GM21619 (cell line): ENCODE measurements around the gene FAM217B.

ENCODE experiments used
- ATAC-seq: cut with Tn5 transposase; IDR thresholded peaks from one replicate; pipeline ENCODE4 v1.9.1; 2021; ENCODE audit not compliant: unreplicated experiment

The FAM217B gene

GRCh38 chr20:59940129-59940955 lies at the start of gene FAM217B, which contains the start of gene PPP1R3D:
FAM217B (plus strand) TSS chr20:59940389; CDS start chr20:59943944, 3,555 bp downstream.
PPP1R3D (minus strand) TSS chr20:59940305; CDS start chr20:59939931, 374 bp downstream.
- ATAC-seq, result peak; percentile 92

- ATAC-seq, result no peak
These were observed 48.6 kb upstream of the FAM217B start for GRCh38 chr20:59891581-59891980.

GRCh38 chr20:59895908-59896307 lies 44.3 kb upstream of the FAM217B start:
- no peak for ATAC-seq

DNA sequence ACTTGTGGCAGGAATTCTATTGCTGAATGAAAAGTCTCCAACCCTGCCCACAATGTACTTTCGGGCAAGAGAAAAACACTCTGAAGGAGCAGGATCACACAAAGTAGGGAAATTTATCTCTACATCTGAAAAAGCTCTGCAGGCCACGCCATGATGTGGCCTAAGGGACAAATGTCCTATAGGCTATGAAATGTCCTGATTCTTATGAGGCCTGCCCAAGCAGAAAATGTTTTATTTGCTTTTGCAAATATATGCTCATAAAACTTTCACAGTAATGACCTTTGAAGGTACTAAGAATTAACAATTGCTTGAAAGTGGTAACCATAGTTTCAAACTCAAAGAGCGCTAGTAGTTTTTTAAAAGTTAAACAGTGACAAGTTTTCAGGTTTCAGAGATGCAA lies 37.7 kb upstream of the FAM217B start:
- no peak for ATAC-seq

- no peak for ATAC-seq
These were observed 36.6 kb upstream of the FAM217B start for GRCh38 chr20:59903621-59904020.

GRCh38 chr20:59908855-59909254 lies 31.3 kb upstream of the FAM217B start:
- no peak for ATAC-seq

- no peak for ATAC-seq
These were observed 29.1 kb upstream of the FAM217B start for GRCh38 chr20:59911041-59911440.

GRCh38 chr20:59912609-59913008 lies 27.6 kb upstream of the FAM217B start:
- ATAC-seq, result no peak

- no peak for ATAC-seq
These were observed 19.2 kb upstream of the FAM217B start for GRCh38 chr20:59920944-59921343.

GRCh38 chr20:59923514-59923913 lies 16.7 kb upstream of the FAM217B start:
- ATAC-seq, result no peak

GRCh38 chr20:59925359-59925758 lies 14.8 kb upstream of the FAM217B start:
- no peak for ATAC-seq

DNA sequence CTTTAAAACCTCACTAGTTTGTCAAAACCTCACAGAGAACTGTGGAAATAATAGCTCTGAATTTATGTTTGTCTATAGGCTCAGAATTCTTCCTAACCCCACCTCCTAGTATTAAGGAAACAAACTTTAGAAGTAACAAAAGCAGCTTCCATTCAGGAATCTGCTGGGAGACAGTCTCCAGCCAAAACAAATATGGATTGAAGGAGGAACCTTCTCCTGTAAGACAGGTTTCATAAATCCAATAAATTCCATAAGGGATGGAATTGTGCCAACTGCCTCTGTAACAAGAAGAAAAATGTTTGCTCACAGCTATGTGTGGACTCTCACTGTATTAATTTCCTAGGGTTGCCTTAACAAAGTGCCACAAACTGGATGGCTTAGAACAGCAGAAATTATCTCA lies 14.3 kb upstream of the FAM217B start:
- ATAC-seq, result no peak

- no peak for ATAC-seq
These were observed 8.5 kb upstream of the FAM217B start for GRCh38 chr20:59931511-59932312.

- no peak for ATAC-seq
These were observed 7.4 kb upstream of the FAM217B start for GRCh38 chr20:59932616-59933295.

DNA sequence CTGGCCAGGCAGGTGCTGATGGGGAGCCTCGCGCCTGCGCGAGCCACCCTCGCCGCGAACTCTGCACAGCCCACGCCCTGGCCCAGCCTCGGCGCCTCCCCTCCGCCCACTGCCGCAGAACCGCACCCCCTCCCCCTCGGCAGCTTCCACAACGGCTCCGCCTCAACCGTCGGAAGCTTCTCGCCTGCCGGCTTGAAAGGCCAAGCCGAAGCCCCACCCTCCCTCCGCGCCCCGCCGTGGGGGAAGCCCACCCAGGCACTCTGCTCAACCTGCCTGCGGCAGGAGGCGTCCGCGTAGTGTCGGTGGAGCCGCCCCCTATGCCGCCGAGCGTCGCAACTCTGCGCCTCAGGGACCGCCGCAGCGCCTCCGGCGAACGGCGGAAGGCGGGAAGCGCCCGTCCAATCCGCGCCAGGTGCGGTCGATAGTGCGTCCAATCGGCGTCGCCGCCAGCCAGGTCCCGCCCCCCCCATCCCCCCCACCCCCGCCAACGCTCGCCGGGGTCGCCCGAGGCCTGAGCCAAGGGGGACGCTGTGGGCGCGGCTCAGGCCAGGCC lies 6.8 kb upstream of the FAM217B start, which contains the start of gene SYCP2:
TSS of gene SYCP2 (minus strand) at position 342 of the 553 bp plus-strand sequence. CDS start 11,224 bp downstream, outside the sequence.
- ATAC-seq, result peak; percentile 21

DNA sequence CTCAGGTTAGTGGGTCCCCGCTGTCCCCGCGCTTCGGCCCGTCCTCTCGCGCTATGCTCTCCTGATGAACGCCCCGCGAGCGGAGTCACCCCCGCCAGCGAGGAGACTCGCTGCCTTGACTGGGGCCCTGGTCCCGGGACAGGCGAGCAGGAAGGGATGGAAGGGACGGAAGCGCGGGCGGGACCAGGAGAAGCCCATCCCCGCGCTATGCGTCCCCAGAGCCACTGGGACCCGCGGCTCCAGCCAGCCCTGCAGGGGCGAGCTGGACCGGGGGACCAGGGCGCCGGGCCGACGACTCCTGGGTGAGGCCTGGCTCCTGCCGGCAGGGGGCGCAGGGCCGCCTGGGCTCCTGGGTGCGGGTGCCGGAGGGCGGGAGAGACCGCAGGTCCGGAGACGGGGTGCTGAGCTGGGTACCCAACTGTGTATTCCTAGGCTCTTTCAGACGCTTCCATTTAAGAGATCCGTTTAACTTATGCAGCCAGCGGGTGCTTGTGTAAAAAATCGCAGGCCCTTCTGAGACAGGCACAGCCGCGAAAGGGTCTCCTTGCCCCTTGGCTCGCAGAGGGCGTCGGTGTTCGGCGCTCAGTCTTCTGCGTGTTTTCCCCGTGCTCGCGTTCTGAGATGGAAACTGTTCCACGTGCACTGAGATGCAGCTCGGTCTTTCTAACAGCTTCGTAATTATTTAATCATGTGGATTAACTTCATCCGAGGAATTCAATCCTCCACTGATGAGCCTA lies 6.2 kb upstream of the FAM217B start:
- peak; percentile 80 for ATAC-seq

DNA sequence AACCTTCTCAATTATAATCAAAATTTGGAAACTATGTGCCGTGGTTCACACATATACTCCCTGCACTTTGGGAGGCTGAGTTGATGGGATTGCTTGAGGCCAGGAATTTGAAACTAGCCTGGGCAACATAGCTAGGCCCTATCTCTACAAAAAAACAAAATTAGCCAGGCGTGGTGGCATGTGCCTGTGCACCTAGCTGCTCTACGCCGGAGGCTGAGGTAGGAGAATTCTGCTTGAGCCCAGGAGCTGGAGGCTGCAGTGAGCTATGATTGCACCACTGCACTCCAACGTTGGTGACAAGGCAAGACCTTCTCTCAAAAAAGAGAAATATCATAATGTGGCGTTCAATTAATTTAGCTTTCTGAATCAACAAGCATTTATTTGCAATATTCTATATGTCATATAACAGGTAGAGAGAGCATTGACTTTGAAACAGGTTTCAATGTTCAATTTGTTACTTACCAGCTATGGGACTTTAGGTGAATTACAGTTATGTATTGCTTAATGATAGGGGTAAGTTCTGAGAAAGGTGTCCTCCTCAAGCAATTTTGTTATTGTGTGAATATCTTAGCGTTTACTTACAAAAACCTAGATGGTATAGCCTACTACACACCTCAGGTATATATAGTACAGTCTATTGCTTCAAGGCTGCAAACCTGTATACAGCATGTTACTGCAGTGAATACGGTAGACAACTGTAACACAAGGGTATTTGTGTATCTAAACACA lies 4.6 kb upstream of the FAM217B start:
- no peak for ATAC-seq

GRCh38 chr20:59936409-59936808 lies 3.8 kb upstream of the FAM217B start:
- ATAC-seq, result no peak

DNA sequence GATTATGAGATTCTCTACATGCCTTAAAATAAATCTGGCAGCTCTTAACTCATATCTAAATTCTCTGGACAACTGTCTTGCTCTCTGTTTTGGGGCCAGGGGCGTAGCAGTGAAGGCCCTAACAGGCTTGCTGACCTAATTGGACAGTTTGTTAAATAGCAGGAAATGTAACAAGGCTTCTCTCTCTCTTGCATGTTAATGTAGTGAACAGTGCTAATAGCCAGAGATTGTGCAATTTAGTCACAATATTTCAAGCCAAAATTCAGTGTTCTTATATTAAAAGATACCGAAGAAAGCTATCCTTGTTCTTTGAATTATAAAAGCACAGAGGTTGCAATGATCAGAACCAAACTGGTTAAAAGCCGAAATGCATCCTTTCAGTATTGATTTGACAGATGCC lies 3.0 kb upstream of the FAM217B start:
- no peak for ATAC-seq

- no peak for ATAC-seq
These were observed 2.0 kb upstream of the FAM217B start for GRCh38 chr20:59938221-59938620.
